MM.1S (cell line): ENCODE results near the gene DLX4.

ENCODE experiments used
- DNase-seq: peaks from one replicate; pipeline ENCODE4 v3.0.0-alpha.2; 2015
- H2AFZ ChIP-seq: fragments of 300-600 bp; sonication (generic); 2 replicates; pipeline ENCODE4 v1.6.0; 2016; ENCODE audit warnings: antibody characterized with exemption, low read length
- H3F3A ChIP-seq: fragments of 300-600 bp; sonication (generic); 2 replicates; pipeline ENCODE4 v1.6.1; 2016; ENCODE audit warnings: mild to moderate bottlenecking, antibody characterized with exemption, low read length, moderate library complexity, mixed read lengths; ENCODE audit not compliant: insufficient read depth
- H3K27ac ChIP-seq: fragments of 300-600 bp; sonication (generic); 2 replicates; pipeline ENCODE4 v1.5.1; 2016; ENCODE audit warnings: mild to moderate bottlenecking, low read length
- H3K27me3 ChIP-seq: fragments of 300-600 bp; sonication (generic); replicated peaks from 2 replicates; pipeline ENCODE4 v1.6.0; 2016; ENCODE audit warnings: low read length; ENCODE audit not compliant: insufficient read depth
- H3K36me3 ChIP-seq: fragments of 300-600 bp; sonication (generic); replicated peaks from 2 replicates; pipeline ENCODE4 v1.6.1; 2016; ENCODE audit warnings: mild to moderate bottlenecking, low read length, mixed read lengths; ENCODE audit not compliant: insufficient read depth
- H3K4me1 ChIP-seq: fragments of 300-600 bp; sonication (generic); 2 replicates; pipeline ENCODE4 v1.6.1; 2016; ENCODE audit warnings: low read length, mixed read lengths
- H3K4me2 ChIP-seq: fragments of 300-600 bp; sonication (generic); 2 replicates; pipeline ENCODE4 v1.6.0; 2016; ENCODE audit warnings: low read depth, low read length
- H3K4me3 ChIP-seq: fragments of 300-600 bp; sonication (generic); 2 replicates; pipeline ENCODE4 v1.5.1; 2016; ENCODE audit warnings: low read length, mixed read lengths
- H3K79me2 ChIP-seq: fragments of 300-600 bp; sonication (generic); 2 replicates; pipeline ENCODE4 v1.6.1; 2016; ENCODE audit warnings: mixed run types, low read length, mixed read lengths
- H3K9ac ChIP-seq: fragments of 300-600 bp; sonication (generic); 2 replicates; pipeline ENCODE4 v1.6.1; 2016; ENCODE audit warnings: low read length, mixed read lengths
- H3K9me2 ChIP-seq: fragments of 300-600 bp; sonication (generic); replicated peaks from 2 replicates; pipeline ENCODE4 v1.6.1; 2016; ENCODE audit warnings: mild to moderate bottlenecking, low read length, mixed read lengths; ENCODE audit not compliant: insufficient read depth
- H3K9me3 ChIP-seq: fragments of 300-600 bp; sonication (generic); replicated peaks from 2 replicates; pipeline ENCODE4 v1.6.1; 2016; ENCODE audit warnings: mild to moderate bottlenecking, low read length, mixed read lengths; ENCODE audit not compliant: insufficient read depth
- H4K20me1 ChIP-seq: fragments of 300-600 bp; sonication (generic); 2 replicates; pipeline ENCODE4 v1.6.1; 2016; ENCODE audit warnings: mild to moderate bottlenecking, low read length, moderate library complexity, mixed read lengths; ENCODE audit not compliant: insufficient read depth
- EZH2 ChIP-seq: fragments of 300-600 bp; sonication (generic); optimal IDR thresholded peaks from 2 replicates; pipeline ENCODE3; 2017; ENCODE audit warnings: low read depth, mild to moderate bottlenecking, antibody characterized with exemption, low read length, mixed read lengths
- EZH2phosphoT487 ChIP-seq: fragments of 300-600 bp; sonication (generic); IDR thresholded peaks from 2 replicates; pipeline ENCODE4 v1.6.1; 2018; ENCODE audit warnings: antibody characterized with exemption, low read length
- TF ChIP-seq, protein P1 (sequence below): fragments of 300-600 bp; sonication (generic); IDR thresholded peaks from 2 replicates; pipeline ENCODE4 v1.5.1; 2016; ENCODE audit warnings: antibody characterized with exemption, low read length, mixed read lengths

The DLX4 gene

DNA sequence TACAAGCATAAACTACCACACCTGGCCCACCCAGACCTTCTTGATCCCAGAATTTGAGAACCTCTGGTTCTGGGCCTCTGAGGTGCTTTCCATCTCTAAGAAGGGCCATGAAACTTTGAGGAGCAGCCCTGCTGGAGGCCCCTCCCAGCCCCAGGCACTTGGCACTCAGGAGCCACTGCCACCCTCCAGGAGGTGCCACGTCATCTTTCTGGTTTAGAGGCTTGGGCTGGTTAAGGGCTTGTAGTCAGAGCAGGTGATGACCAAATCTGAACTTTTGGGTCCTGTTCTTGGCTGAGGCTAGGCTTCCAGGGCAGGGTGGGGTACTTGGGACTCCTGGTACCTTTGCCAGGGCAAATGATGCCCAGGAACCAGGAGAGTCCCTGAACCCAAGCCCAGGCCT is 13.8 kb upstream of the DLX4 start:
- Histone ChIP-seq H4K20me1 (no peaks in the 10 kb centered on the region), H3K9me2 (no peaks in the 10 kb centered on the region), H3K4me2 (no peak overlapping the region), H3K27me3 (peaks cover 81% of the 10 kb centered on the region), H3K4me3 (no peak overlapping the region), H3F3A (no peaks in the 10 kb centered on the region), H3K9ac (no peak overlapping the region), H3K36me3 (no peaks in the 10 kb centered on the region), H3K27ac (no peak overlapping the region), H3K9me3 (no peaks in the 10 kb centered on the region), H3K79me2 (no peaks in the 10 kb centered on the region), H3K4me1 (no peaks in the 10 kb centered on the region), H2AFZ (no peak overlapping the region)
- DNase-seq: no peak
- TF ChIP-seq EZH2phosphoT487 (no peak), EZH2 (no peak)
- TF ChIP-seq, protein P1, sequence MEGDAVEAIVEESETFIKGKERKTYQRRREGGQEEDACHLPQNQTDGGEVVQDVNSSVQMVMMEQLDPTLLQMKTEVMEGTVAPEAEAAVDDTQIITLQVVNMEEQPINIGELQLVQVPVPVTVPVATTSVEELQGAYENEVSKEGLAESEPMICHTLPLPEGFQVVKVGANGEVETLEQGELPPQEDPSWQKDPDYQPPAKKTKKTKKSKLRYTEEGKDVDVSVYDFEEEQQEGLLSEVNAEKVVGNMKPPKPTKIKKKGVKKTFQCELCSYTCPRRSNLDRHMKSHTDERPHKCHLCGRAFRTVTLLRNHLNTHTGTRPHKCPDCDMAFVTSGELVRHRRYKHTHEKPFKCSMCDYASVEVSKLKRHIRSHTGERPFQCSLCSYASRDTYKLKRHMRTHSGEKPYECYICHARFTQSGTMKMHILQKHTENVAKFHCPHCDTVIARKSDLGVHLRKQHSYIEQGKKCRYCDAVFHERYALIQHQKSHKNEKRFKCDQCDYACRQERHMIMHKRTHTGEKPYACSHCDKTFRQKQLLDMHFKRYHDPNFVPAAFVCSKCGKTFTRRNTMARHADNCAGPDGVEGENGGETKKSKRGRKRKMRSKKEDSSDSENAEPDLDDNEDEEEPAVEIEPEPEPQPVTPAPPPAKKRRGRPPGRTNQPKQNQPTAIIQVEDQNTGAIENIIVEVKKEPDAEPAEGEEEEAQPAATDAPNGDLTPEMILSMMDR: no peak

DNA sequence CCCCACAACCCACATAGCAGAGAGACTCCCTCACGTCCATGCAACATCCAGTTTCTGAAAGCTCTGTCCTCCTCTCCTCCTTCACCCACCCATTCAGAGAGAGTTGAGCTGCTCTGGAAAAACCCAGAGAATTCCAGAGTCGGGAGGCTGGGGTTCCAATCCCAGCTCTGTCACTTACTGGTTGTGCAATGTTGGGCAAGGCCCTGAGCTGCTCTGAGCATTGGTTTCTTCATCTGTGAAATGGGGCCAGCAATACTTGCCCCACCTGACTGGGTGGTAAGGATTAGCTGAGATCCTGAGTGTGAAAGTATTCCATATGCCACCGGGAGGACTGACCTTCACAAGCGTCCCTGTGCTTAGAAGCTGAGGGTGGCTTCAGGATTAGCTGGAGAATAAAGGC is 12.2 kb upstream of the DLX4 start:
- H3K27me3 ChIP-seq: peaks cover 76% of the 10 kb centered on the region
- DNase-seq: no peak

GRCh38 chr17:49957350-49957749 is 11.6 kb upstream of the DLX4 start:
- Histone ChIP-seq H2AFZ (no peak overlapping the region), H3K27me3 (peaks cover 76% of the 10 kb centered on the region), H3K36me3 (no peaks in the 10 kb centered on the region), H3K27ac (no peak overlapping the region), H3K9ac (no peak overlapping the region), H3K9me3 (no peaks in the 10 kb centered on the region), H3K4me3 (no peak overlapping the region), H3K9me2 (no peaks in the 10 kb centered on the region), H3K4me1 (no peaks in the 10 kb centered on the region), H3K79me2 (no peaks in the 10 kb centered on the region), H3K4me2 (no peak overlapping the region), H3F3A (no peaks in the 10 kb centered on the region), H4K20me1 (no peaks in the 10 kb centered on the region)
- TF ChIP-seq EZH2phosphoT487 (no peak), EZH2 (no peak)
- TF ChIP-seq, protein P1: no peak
- DNase-seq: no peak

More for the DNA sequence above, 12.2 kb upstream of the DLX4 start:
- Histone ChIP-seq H3K79me2 (no peaks in the 10 kb centered on the region), H3K9me3 (no peaks in the 10 kb centered on the region), H3K4me1 (no peaks in the 10 kb centered on the region), H3K9me2 (no peaks in the 10 kb centered on the region), H3K4me2 (no peak overlapping the region), H3K27ac (no peak overlapping the region), H3K9ac (no peak overlapping the region), H3K36me3 (no peaks in the 10 kb centered on the region), H2AFZ (no peak overlapping the region), H3F3A (no peaks in the 10 kb centered on the region), H3K4me3 (no peak overlapping the region), H4K20me1 (no peaks in the 10 kb centered on the region)
- TF ChIP-seq, protein P1: no peak
- TF ChIP-seq EZH2phosphoT487 (no peak), EZH2 (no peak)

DNA sequence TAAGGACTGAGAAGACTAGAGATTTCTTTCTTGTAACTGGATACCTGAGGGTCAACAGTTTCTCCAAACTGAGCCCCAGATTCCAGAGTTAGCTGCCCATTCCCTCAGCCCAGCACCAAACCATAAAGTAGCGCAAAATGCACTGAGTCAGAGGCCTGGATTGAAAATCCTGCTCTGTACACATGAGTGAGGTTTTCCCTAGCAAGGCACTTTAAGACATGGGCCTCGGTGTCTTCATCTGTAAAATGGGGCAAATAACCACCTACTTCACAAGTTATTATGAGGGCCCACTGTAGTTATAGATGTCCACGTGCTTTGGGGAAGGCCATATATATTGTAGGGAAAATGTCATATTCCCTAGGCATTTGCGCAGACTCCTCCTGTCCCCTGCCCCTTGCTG is 10.3 kb upstream of the DLX4 start:
- Histone ChIP-seq H3K4me2 (no peak overlapping the region), H3K9me2 (no peaks in the 10 kb centered on the region), H3K9ac (no peak overlapping the region), H3K27ac (no peak overlapping the region), H4K20me1 (no peaks in the 10 kb centered on the region), H3K4me3 (no peak overlapping the region), H3K9me3 (no peaks in the 10 kb centered on the region), H3K27me3 (peaks cover 78% of the 10 kb centered on the region), H3F3A (no peaks in the 10 kb centered on the region), H3K79me2 (no peaks in the 10 kb centered on the region), H3K36me3 (no peaks in the 10 kb centered on the region), H2AFZ (no peak overlapping the region), H3K4me1 (no peaks in the 10 kb centered on the region)
- TF ChIP-seq, protein P1: no peak
- TF ChIP-seq EZH2 (no peak), EZH2phosphoT487 (no peak)
- no peak for DNase-seq
